GM12874 (cell line): ENCODE measurements around the gene PMCH.

Experiments
- CTCF ChIP-seq: IDR thresholded peaks from 2 replicates; pipeline ENCODE4 v1.5.1; 2011; ENCODE audit warnings: low read depth, mild to moderate bottlenecking, control low read depth, low read length, moderate library complexity; ENCODE audit not compliant: insufficient read depth

Gene PMCH

GRCh38 chr12:102204025-102204424 lies 6.4 kb upstream of the PMCH start:
- no peak for TF ChIP-seq CTCF

GRCh38 chr12:102202556-102202955 lies 4.9 kb upstream of the PMCH start:
- no peak for TF ChIP-seq CTCF

GRCh38 chr12:102201436-102202061 lies 3.9 kb upstream of the PMCH start:
- TF ChIP-seq CTCF = no peak

- TF ChIP-seq CTCF = no peak
These were observed 1.8 kb downstream of the PMCH start for GRCh38 chr12:102195826-102196225.

GRCh38 chr12:102182635-102183034 lies 15.0 kb downstream of the PMCH start:
- no peak for TF ChIP-seq CTCF

GRCh38 chr12:102174761-102175160 lies 22.9 kb downstream of the PMCH start:
- no peak for TF ChIP-seq CTCF

GRCh38 chr12:102174117-102174516 lies 23.5 kb downstream of the PMCH start:
- no peak for TF ChIP-seq CTCF
